Activated CD4-positive, alpha-beta T cell treated with anti-CD3 and anti-CD28 coated beads for 36 hours (primary cell): ENCODE measurements around the gene PDGFD. TPM values are rescaled to one million over a fixed set of nuclear protein-coding genes. Genes with fewer than 3 reads are reported as not detected.

Source experiments
- ATAC-seq: fragments of 200-7000 bp; cut with Tn5 transposase; one replicate; pipeline ENCODE4 v1.10.0; 2021; ENCODE audit warnings: mild to moderate bottlenecking, moderate library complexity
- CTCF ChIA-PET: fragments of 350-600 bp; sonication (Branson Sonifier 250); formaldehyde crosslinking; loops from one replicate; lab custom pipeline; 2021; ENCODE audit warnings: antibody characterized with exemption; lab: Charles Lee
- POLR2A ChIA-PET: fragments of 350-600 bp; sonication (Branson Sonifier 250); formaldehyde crosslinking; loops from one replicate; lab custom pipeline; 2021; ENCODE audit warnings: antibody characterized with exemption, inconsistent platforms; lab: Charles Lee
- DNase-seq: peaks from one replicate; pipeline ENCODE4 v3.0.0-alpha.2; 2020
- H3K27ac Mint-ChIP-seq: one replicate; pipeline ENCODE4 v1.8.0; 2021; ENCODE audit warnings: mixed read lengths
- H3K27me3 Mint-ChIP-seq: one replicate; pipeline ENCODE4 v1.8.0; 2021; ENCODE audit warnings: mixed read lengths
- H3K36me3 Mint-ChIP-seq: one replicate; pipeline ENCODE4 v1.8.0; 2021; ENCODE audit warnings: low read depth, mixed read lengths
- H3K4me1 Mint-ChIP-seq: one replicate; pipeline ENCODE4 v1.8.0; 2021; ENCODE audit warnings: mixed read lengths
- H3K4me3 Mint-ChIP-seq: one replicate; pipeline ENCODE4 v1.8.0; 2021; ENCODE audit warnings: mild to moderate bottlenecking, moderate library complexity, mixed read lengths
- H3K9me3 Mint-ChIP-seq: one replicate; pipeline ENCODE4 v1.8.0; 2021; ENCODE audit warnings: low read depth, mixed read lengths
- intact Hi-C, 2 experiments: fragments of 100-400 bp; cut with DNase I in 1 of 2; cut with micrococcal nuclease in 1 of 2; formaldehyde crosslinking; loops; one replicate each; pipeline versions ENCODE4 v1.14.2 to v1.15.1; 2022 to 2024; cut with DNase I, micrococcal nuclease
- total RNA-seq, 2 experiments: library from RNA; stranded (reverse); gene quantifications; one replicate each; pipeline ENCODE4 v1.2.3, GENCODE V29; 2021

PDGFD gene
- total RNA-seq, 2 experiments from 2014 or later: not detected

- intact Hi-C loops: no loop called here
- DNase-seq: no peak
- H3K36me3 Mint-ChIP-seq: no peaks in the 10 kb centered on the region
- no peak overlapping the region for H3K4me3 Mint-ChIP-seq
- H3K27ac Mint-ChIP-seq: no peak overlapping the region
- H3K27me3 Mint-ChIP-seq: peaks cover 24% of the 10 kb centered on the region
- CTCF ChIA-PET: no interaction called here
- H3K9me3 Mint-ChIP-seq: no peaks in the 10 kb centered on the region
- peaks cover 5% of the 10 kb centered on the region for H3K4me1 Mint-ChIP-seq
- POLR2A ChIA-PET: no interaction called here
- no peak for ATAC-seq
Observed at GRCh38 chr11:104161751-104162450, 2.0 kb downstream of the PDGFD start.

DNA sequence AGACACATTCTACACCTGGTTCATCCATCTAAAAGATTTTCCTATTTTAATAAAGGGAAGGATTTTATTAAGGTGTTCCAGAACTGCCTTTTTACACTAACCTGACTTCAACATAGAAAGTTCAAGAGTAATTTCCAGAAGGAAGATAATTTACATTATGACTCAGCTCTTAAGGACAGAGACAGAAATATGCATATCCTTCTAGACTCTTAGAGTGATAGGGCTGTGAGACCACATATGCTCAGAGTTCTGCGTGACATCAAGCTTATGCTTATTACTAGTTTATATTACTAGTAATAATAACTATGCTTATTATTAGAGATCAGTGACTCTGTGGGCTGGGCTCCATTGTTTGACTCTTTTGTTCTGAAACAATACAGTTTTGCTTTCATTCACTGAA is 4.6 kb downstream of the PDGFD start:
- POLR2A ChIA-PET: no interaction called here
- CTCF ChIA-PET: no interaction called here
- intact Hi-C loops: no loop called here
- peaks cover 5% of the 10 kb centered on the region for H3K4me1 Mint-ChIP-seq
- peaks cover 19% of the 10 kb centered on the region for H3K27me3 Mint-ChIP-seq
- H3K4me3 Mint-ChIP-seq: no peak overlapping the region
- H3K36me3 Mint-ChIP-seq: no peaks in the 10 kb centered on the region
- ATAC-seq (no peak), DNase-seq (no peak)
- H3K27ac Mint-ChIP-seq: no peak overlapping the region
- H3K9me3 Mint-ChIP-seq: no peaks in the 10 kb centered on the region

DNA sequence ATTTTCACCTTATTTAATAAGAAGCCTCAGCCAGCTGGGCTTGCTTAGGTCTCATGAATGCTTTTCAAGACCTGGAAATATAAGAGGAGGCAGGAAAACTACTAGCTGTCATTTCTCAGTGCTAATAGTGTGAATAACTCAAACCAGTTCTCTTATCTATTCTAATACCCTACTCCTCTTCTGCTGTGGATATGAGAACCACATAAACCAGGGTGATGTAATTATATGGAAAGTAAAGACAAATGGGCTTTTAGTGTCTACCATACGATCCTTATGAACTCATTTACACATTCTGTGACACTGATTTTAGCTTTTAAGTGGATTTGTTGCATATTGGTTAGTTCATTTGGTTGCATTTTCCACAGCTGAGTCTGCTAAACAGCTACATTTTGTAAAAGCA is 8.6 kb downstream of the PDGFD start:
- DNase-seq: no peak
- intact Hi-C loops: no loop called here
- CTCF ChIA-PET: no interaction called here
- Mint-ChIP-seq H3K36me3 (no peaks in the 10 kb centered on the region), H3K4me3 (no peak overlapping the region), H3K27me3 (no peaks in the 10 kb centered on the region), H3K27ac (no peak overlapping the region), H3K9me3 (no peaks in the 10 kb centered on the region), H3K4me1 (no peaks in the 10 kb centered on the region)
- POLR2A ChIA-PET: no interaction called here
- no peak for ATAC-seq

GRCh38 chr11:104154296-104154695 is 9.7 kb downstream of the PDGFD start:
- DNase-seq: no peak
- POLR2A ChIA-PET: no interaction called here
- Mint-ChIP-seq H3K4me3 (no peak overlapping the region), H3K4me1 (no peaks in the 10 kb centered on the region), H3K9me3 (no peaks in the 10 kb centered on the region), H3K27me3 (no peaks in the 10 kb centered on the region), H3K27ac (no peak overlapping the region), H3K36me3 (no peaks in the 10 kb centered on the region)
- intact Hi-C loops: no loop called here
- ATAC-seq: no peak
- CTCF ChIA-PET: no interaction called here

- DNase-seq: no peak
- H3K9me3 Mint-ChIP-seq: no peaks in the 10 kb centered on the region
- no peak overlapping the region for H3K27ac Mint-ChIP-seq
- no peak for ATAC-seq
- H3K27me3 Mint-ChIP-seq: no peaks in the 10 kb centered on the region
- no peaks in the 10 kb centered on the region for H3K4me1 Mint-ChIP-seq
- intact Hi-C loops: no loop called here
- ChIA-PET POLR2A (no interaction called here), CTCF (no interaction called here)
- H3K36me3 Mint-ChIP-seq: no peaks in the 10 kb centered on the region
- no peak overlapping the region for H3K4me3 Mint-ChIP-seq
Observed at GRCh38 chr11:104152941-104153505, 10.9 kb downstream of the PDGFD start.

- no peak for ATAC-seq
- Mint-ChIP-seq H3K27ac (no peak overlapping the region), H3K27me3 (no peaks in the 10 kb centered on the region), H3K36me3 (no peaks in the 10 kb centered on the region), H3K4me1 (no peaks in the 10 kb centered on the region), H3K9me3 (no peaks in the 10 kb centered on the region), H3K4me3 (no peak overlapping the region)
- DNase-seq: no peak
- ChIA-PET POLR2A (no interaction called here), CTCF (no interaction called here)
- intact Hi-C loops: loop anchor here in 1 of 2 experiments (1.0 kb wide), 1 partner anchor 469 kb away; no protein-coding TSS in a partner anchor
Observed at GRCh38 chr11:104151404-104152204, 12.3 kb downstream of the PDGFD start.

- ATAC-seq (no peak), DNase-seq (no peak)
- H3K27me3 Mint-ChIP-seq: no peaks in the 10 kb centered on the region
- no peak overlapping the region for H3K27ac Mint-ChIP-seq
- no peaks in the 10 kb centered on the region for H3K36me3 Mint-ChIP-seq
- H3K4me1 Mint-ChIP-seq: no peaks in the 10 kb centered on the region
- H3K4me3 Mint-ChIP-seq: no peak overlapping the region
- ChIA-PET CTCF (interaction anchor here (1.0 kb wide), 1 partner anchor 14 kb away, joined by 3 read pairs; no protein-coding TSS in a partner anchor), POLR2A (no interaction called here)
- no peaks in the 10 kb centered on the region for H3K9me3 Mint-ChIP-seq
- intact Hi-C loops: no loop called here
Observed at GRCh38 chr11:104148706-104149105, 15.2 kb downstream of the PDGFD start.

DNA sequence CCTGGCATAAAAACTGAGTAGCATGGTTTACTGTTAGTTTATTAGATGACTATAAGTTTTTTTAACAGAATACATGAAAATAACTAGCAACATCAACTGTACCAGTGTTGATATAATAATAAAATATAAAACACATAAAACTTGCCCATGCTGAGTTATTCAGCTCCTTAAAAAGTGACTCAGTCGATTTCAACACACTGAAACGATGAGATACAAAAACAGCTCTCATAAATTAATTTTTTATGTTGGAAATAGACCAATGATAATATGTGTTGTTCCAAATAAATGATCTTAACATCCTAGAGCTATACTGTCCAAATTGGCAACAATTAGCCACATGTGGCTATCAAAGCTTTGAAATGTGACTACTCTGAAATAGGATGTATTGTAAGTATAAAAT is 15.9 kb downstream of the PDGFD start:
- DNase-seq: no peak
- Mint-ChIP-seq H3K4me1 (no peaks in the 10 kb centered on the region), H3K27me3 (no peaks in the 10 kb centered on the region), H3K36me3 (no peaks in the 10 kb centered on the region), H3K9me3 (no peaks in the 10 kb centered on the region), H3K4me3 (no peak overlapping the region), H3K27ac (no peak overlapping the region)
- POLR2A ChIA-PET: no interaction called here
- CTCF ChIA-PET: interaction anchor here (1.0 kb wide), 1 partner anchor 15 kb away, joined by 3 read pairs; no protein-coding TSS in a partner anchor
- intact Hi-C loops: no loop called here
- no peak for ATAC-seq

DNA sequence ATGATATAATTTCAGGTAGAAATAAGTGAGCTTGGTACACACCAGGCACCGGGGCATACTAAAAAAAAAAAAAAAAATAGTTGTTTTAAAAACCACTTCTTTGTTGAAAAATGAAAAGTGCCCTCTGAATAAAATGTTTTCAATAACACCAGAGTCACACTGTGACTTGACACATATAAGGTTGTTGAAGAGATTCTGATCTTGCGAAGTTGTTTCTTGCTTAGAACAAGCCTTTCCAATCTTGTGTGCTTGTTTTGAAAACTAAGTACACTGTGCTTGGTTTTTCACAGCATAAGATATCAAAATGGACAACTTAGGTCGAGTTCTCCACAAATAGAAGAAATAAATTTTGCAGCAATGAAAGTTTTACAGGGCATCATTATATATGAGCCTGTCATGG is 17.0 kb downstream of the PDGFD start:
- H3K9me3 Mint-ChIP-seq: no peaks in the 10 kb centered on the region
- H3K4me3 Mint-ChIP-seq: no peak overlapping the region
- H3K27me3 Mint-ChIP-seq: no peaks in the 10 kb centered on the region
- POLR2A ChIA-PET: no interaction called here
- H3K36me3 Mint-ChIP-seq: no peaks in the 10 kb centered on the region
- H3K27ac Mint-ChIP-seq: no peak overlapping the region
- CTCF ChIA-PET: no interaction called here
- H3K4me1 Mint-ChIP-seq: no peaks in the 10 kb centered on the region
- ATAC-seq (no peak), DNase-seq (no peak)
- intact Hi-C loops: no loop called here

GRCh38 chr11:104146421-104146820 is 17.5 kb downstream of the PDGFD start:
- Mint-ChIP-seq H3K27me3 (no peaks in the 10 kb centered on the region), H3K9me3 (no peaks in the 10 kb centered on the region)
- intact Hi-C loops: no loop called here

GRCh38 chr11:104145062-104145461 is 18.9 kb downstream of the PDGFD start:
- ATAC-seq (no peak), DNase-seq (no peak)
- POLR2A ChIA-PET: no interaction called here
- Mint-ChIP-seq H3K4me1 (no peaks in the 10 kb centered on the region), H3K4me3 (no peak overlapping the region), H3K27ac (no peak overlapping the region), H3K27me3 (peaks cover 3% of the 10 kb centered on the region), H3K36me3 (no peaks in the 10 kb centered on the region), H3K9me3 (no peaks in the 10 kb centered on the region)
- intact Hi-C loops: no loop called here
- CTCF ChIA-PET: no interaction called here

More at GRCh38 chr11:104146421-104146820, 17.5 kb downstream of the PDGFD start:
- Mint-ChIP-seq H3K36me3 (no peaks in the 10 kb centered on the region), H3K4me3 (no peak overlapping the region), H3K27ac (no peak overlapping the region), H3K4me1 (no peaks in the 10 kb centered on the region)
- ChIA-PET CTCF (no interaction called here), POLR2A (no interaction called here)
- no peak for DNase-seq
- no peak for ATAC-seq

DNA sequence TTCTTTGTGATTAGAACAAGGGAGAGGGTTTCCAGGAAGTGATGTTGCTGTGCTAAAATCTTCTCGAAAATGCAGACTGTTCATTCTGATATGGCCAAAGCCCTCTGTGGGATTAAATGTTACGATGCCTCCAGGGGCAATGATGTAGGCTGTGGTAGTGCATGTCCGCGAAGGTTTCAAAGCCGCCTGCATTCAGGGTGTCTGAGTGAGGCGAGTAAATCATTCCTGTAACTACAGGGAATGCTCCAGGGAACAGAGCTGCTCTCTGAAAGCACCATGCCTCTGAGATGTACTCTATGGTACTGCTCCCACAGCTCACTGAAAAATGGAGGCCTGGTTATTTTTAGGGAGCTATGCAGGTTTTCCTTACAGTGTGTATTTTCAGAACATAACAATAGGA is 21.2 kb downstream of the PDGFD start:
- ChIA-PET CTCF (no interaction called here), POLR2A (no interaction called here)
- no peak overlapping the region for H3K4me3 Mint-ChIP-seq
- no peaks in the 10 kb centered on the region for H3K36me3 Mint-ChIP-seq
- no peaks in the 10 kb centered on the region for H3K4me1 Mint-ChIP-seq
- H3K27me3 Mint-ChIP-seq: peaks cover 3% of the 10 kb centered on the region
- no peaks in the 10 kb centered on the region for H3K9me3 Mint-ChIP-seq
- intact Hi-C loops: no loop called here
- no peak for ATAC-seq
- H3K27ac Mint-ChIP-seq: no peak overlapping the region
- no peak for DNase-seq
